ENCODE data around the gene TM7SF2.

The TM7SF2 gene

GRCh38 chr11:65083134-65083833 lies 28.4 kb upstream of the TM7SF2 start:
- TF ChIP-seq CTCF (IDR thresholded peaks at IDR 0.05; ENCODE audit: insufficient read depth, low read length, poor library complexity, severe bottlenecking): no peak
- TF ChIP-seq EZH2phosphoT487 (conservative IDR thresholded peaks at IDR 0.05; ENCODE audit: low read length): no peak
- no peaks in the 10 kb centered on the region for H3K9me2 ChIP-seq (replicated peaks; ENCODE audit: insufficient read depth, low read length)
- peak overlapping the region; percentile 80 for H3K27ac ChIP-seq (ENCODE audit: low read depth, low read length)
- H3K4me3 ChIP-seq (ENCODE audit: insufficient read depth, low read length, poor library complexity, severe bottlenecking): peak overlapping the region; percentile 98
- H3K9ac ChIP-seq (ENCODE audit: low read length): peak overlapping the region; percentile 88
- H3K27me3 ChIP-seq (ENCODE audit: low read length): no peaks in the 10 kb centered on the region
- peak overlapping the region; percentile 83 for H3K4me2 ChIP-seq (ENCODE audit: low read depth, low read length, poor library complexity, severe bottlenecking)
- H3F3A ChIP-seq (ENCODE audit: insufficient read depth): 0 out of 2 replicates have a peak, but pooled peaks cover under 1% of the 10 kb centered on the region
- H4K20me1 ChIP-seq (ENCODE audit: low read depth, low read length): no peaks in the 10 kb centered on the region
- H2AFZ ChIP-seq (ENCODE audit: low read depth, low read length, severe bottlenecking): peak overlapping the region; percentile 39
- H3K9me3 ChIP-seq (ENCODE audit: insufficient read depth, low read length): no peaks in the 10 kb centered on the region
- H3K79me2 ChIP-seq (ENCODE audit: insufficient read depth, low read length): peaks cover 63% of the 10 kb centered on the region
- H3K36me3 ChIP-seq (ENCODE audit: low read length): peaks cover 12% of the 10 kb centered on the region

- TF ChIP-seq EZH2phosphoT487 (conservative IDR thresholded peaks at IDR 0.05; ENCODE audit: low read length) (no peak), CTCF (IDR thresholded peaks at IDR 0.05; ENCODE audit: insufficient read depth, low read length, poor library complexity, severe bottlenecking) (no peak)
- Histone ChIP-seq H3K9me2 (replicated peaks; ENCODE audit: insufficient read depth, low read length) (no peaks in the 10 kb centered on the region), H4K20me1 (ENCODE audit: low read depth, low read length) (no peaks in the 10 kb centered on the region), H3K4me3 (ENCODE audit: insufficient read depth, low read length, poor library complexity, severe bottlenecking) (peak within 1 kb of the TSS; percentile 98), H3K27me3 (ENCODE audit: low read length) (no peaks in the 10 kb centered on the region), H2AFZ (ENCODE audit: low read depth, low read length, severe bottlenecking) (peak within 1 kb of the TSS; percentile 39), H3K9me3 (ENCODE audit: insufficient read depth, low read length) (no peaks in the 10 kb centered on the region), H3K4me2 (ENCODE audit: low read depth, low read length, poor library complexity, severe bottlenecking) (peak within 1 kb of the TSS; percentile 83), H3F3A (ENCODE audit: insufficient read depth) (no peaks in the 10 kb centered on the region), H3K27ac (ENCODE audit: low read depth, low read length) (peak within 1 kb of the TSS; percentile 80), H3K79me2 (ENCODE audit: insufficient read depth, low read length) (peaks cover 56% of the 10 kb centered on the region), H3K9ac (ENCODE audit: low read length) (peak within 1 kb of the TSS; percentile 88), H3K36me3 (ENCODE audit: low read length) (peaks cover 12% of the 10 kb centered on the region)
These were observed 27.7 kb upstream of the TM7SF2 start, which contains the start of the genes CDCA5 and ZFPL1 for GRCh38 chr11:65083834-65084597. TSS of gene CDCA5 (minus strand) at chr11:65084040. CDS start at chr11:65083978, 62 bp downstream. TSS of gene ZFPL1 (plus strand) at chr11:65084222. CDS start at chr11:65084699, 477 bp downstream.

DNA sequence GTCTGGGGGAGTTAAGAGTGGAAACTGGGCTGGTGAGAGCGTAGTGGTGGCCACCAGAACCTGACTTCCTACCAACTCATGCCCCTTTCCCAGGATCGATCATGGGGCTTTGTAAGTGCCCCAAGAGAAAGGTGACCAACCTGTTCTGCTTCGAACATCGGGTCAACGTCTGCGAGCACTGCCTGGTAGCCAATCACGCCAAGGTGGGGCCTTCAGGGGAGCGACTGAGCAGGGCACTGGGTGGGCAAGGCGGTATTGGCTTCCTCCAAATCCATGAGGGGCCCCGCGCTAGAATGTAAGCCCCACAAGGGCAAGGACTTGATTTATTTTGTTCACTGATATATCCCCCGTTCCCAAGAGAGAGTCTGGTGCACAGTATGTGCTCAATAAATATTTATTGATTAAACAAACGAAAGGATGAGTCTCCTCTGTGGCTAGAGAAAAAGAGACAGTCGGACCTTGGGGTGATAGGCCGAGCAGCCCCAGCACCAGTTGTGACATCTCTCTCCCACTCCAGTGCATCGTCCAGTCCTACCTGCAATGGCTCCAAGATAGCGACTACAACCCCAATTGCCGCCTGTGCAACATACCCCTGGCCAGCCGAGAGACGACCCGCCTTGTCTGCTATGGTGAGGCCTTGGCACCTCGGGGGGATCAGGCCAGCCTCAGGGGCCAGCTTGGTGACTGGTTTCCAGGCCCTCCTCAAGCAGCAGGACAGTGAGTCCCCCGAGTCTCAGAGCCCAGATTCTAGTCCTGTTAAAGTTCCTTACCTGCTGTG lies 26.9 kb upstream of the TM7SF2 start:
- Histone ChIP-seq H3K27me3 (ENCODE audit: low read length) (no peaks in the 10 kb centered on the region), H3K4me3 (ENCODE audit: insufficient read depth, low read length, poor library complexity, severe bottlenecking) (peak overlapping the region; percentile 98), H3K9ac (ENCODE audit: low read length) (peak overlapping the region; percentile 88), H2AFZ (ENCODE audit: low read depth, low read length, severe bottlenecking) (no peak overlapping the region), H4K20me1 (ENCODE audit: low read depth, low read length) (no peaks in the 10 kb centered on the region), H3K27ac (ENCODE audit: low read depth, low read length) (peak overlapping the region; percentile 80), H3K4me2 (ENCODE audit: low read depth, low read length, poor library complexity, severe bottlenecking) (peak overlapping the region; percentile 73), H3K36me3 (ENCODE audit: low read length) (peaks cover 12% of the 10 kb centered on the region), H3K9me2 (replicated peaks; ENCODE audit: insufficient read depth, low read length) (no peaks in the 10 kb centered on the region), H3K79me2 (ENCODE audit: insufficient read depth, low read length) (peaks cover 50% of the 10 kb centered on the region), H3F3A (ENCODE audit: insufficient read depth) (no peaks in the 10 kb centered on the region), H3K9me3 (ENCODE audit: insufficient read depth, low read length) (no peaks in the 10 kb centered on the region)
- TF ChIP-seq CTCF (IDR thresholded peaks at IDR 0.05; ENCODE audit: insufficient read depth, low read length, poor library complexity, severe bottlenecking) (no peak), EZH2phosphoT487 (conservative IDR thresholded peaks at IDR 0.05; ENCODE audit: low read length) (no peak)

All from SU-DHL-6 (cell line).